SK-N-SH treated with all-trans-retinoic acid at 6 μM for 48 hours (cell line): ENCODE data around the gene MRPS23.

Experiments used
- ZFP30 ChIP-seq: fragments of 450-650 bp; formaldehyde crosslinking; IDR thresholded peaks from 2 replicates; pipeline ENCODE4 v1.5.0; 2022; ENCODE audit warnings: mild to moderate bottlenecking, moderate library complexity
- TF ChIP-seq, protein P1 (sequence below): fragments of 250-450 bp; sonication (Bioruptor Pico); IDR thresholded peaks from 2 replicates; pipeline ENCODE4 v1.5.1; 2020; ENCODE audit warnings: low read depth, mild to moderate bottlenecking, moderate library complexity

DNA sequence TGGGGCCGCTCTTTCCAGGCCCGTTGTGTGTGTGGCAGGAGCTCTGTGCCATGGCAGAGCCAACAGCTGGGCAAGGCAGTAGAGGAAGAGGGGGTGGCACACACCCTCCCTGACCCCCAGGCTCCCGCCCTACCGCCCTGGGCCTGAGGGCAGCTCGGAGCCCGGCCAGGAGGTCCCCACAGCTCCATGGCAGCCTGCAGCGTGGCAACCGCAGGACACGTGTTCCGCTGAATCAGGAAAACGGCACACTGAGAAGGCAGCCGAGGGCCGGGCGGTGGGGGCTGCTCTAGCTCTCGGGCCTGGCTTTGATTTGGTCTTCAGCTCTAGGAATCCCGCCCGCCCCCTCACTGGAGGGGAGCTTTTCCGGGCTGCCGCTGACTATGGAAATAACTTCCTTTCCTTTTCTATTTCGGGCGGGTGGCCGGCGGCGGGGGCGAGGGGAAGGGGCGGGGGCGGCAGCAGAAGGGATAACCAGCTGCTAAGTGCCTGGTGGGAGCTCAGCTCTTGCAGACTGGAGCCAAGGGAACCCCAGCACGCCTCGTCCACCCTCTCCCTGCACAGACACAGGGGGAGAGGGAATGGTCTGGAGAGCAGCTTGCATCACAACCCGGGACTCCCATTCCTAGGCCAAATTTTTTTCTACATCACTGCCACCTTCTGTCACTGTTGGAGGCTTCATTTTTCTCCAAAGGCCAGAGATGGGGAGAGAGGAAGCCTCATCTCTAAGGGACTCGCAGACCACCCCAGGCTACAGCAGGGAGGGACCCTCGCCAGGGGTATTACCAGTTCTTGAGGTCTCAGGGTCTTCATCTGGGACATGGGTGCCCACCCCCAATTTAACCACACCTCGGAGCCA, 24.8 kb upstream of the MRPS23 start:
- no peak for TF ChIP-seq ZFP30 (CRISPR knock-in tag)
- TF ChIP-seq, protein P1, sequence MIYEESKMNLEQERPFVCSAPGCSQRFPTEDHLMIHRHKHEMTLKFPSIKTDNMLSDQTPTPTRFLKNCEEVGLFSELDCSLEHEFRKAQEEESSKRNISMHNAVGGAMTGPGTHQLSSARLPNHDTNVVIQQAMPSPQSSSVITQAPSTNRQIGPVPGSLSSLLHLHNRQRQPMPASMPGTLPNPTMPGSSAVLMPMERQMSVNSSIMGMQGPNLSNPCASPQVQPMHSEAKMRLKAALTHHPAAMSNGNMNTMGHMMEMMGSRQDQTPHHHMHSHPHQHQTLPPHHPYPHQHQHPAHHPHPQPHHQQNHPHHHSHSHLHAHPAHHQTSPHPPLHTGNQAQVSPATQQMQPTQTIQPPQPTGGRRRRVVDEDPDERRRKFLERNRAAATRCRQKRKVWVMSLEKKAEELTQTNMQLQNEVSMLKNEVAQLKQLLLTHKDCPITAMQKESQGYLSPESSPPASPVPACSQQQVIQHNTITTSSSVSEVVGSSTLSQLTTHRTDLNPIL (CRISPR knock-in tag): no peak
